Suprapubic skin (tissue), 3 donors: ENCODE measurements around the gene LUM.

ENCODE experiments used
- EP300 ChIP-seq: sonication (generic); formaldehyde crosslinking; IDR thresholded peaks from one replicate; pipeline ENCODE4 v1.6.1; 2017; ENCODE audit warnings: antibody characterized with exemption
- POLR2A ChIP-seq, 2 donors: fragments of 450-650 bp; IDR thresholded peaks; one replicate each; pipeline ENCODE4 v1.6.1; 2017; ENCODE audit warnings: antibody characterized with exemption in 2 of 2, mild to moderate bottlenecking in 2 of 2, moderate library complexity in 2 of 2
- TF ChIP-seq, protein P1 (sequence below), 2 donors: fragments of 200-600 bp in 1 of 2; fragments of 450-650 bp in 1 of 2; sonication (generic) in 1 of 2; IDR thresholded peaks; one replicate each; pipeline ENCODE4 v1.5.1; 2016 to 2019; ENCODE audit warnings: antibody characterized with exemption in 2 of 2, mild to moderate bottlenecking in 1 of 2, moderate library complexity in 1 of 2

DNA sequence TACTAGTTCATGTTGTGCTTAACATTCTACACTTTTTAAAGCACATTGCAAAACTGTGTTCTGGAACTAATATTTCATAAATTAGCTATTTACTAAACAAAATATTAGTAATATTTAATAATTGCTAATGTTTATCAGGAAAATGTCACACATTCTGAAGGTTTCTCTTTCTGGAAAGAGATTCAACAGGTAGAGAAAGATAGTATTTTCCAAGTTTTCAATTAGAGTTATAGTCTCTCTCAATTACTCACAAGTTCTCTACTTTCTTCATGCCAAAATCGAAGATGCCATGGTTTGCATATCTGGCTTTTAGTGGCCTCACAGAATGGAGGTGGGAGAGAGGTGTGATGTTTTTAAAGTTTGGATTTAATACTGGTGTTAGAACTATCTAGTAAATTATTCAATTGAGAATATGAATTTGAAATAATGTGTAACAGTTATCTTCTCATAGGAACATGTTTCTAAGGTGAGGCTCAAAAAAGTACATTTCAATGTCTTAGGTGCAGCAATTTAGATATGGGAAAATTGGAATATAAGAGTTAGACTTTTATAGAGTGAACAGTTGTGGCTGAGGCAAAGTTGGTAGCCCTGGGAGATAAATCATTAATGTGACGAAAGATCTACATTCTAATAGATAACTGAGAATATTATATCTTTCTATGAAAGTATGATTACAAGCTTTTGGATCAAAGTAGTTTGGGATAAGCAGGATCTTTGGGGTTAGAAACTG, 1.5 kb downstream of the LUM start:
- TF ChIP-seq, protein P1, sequence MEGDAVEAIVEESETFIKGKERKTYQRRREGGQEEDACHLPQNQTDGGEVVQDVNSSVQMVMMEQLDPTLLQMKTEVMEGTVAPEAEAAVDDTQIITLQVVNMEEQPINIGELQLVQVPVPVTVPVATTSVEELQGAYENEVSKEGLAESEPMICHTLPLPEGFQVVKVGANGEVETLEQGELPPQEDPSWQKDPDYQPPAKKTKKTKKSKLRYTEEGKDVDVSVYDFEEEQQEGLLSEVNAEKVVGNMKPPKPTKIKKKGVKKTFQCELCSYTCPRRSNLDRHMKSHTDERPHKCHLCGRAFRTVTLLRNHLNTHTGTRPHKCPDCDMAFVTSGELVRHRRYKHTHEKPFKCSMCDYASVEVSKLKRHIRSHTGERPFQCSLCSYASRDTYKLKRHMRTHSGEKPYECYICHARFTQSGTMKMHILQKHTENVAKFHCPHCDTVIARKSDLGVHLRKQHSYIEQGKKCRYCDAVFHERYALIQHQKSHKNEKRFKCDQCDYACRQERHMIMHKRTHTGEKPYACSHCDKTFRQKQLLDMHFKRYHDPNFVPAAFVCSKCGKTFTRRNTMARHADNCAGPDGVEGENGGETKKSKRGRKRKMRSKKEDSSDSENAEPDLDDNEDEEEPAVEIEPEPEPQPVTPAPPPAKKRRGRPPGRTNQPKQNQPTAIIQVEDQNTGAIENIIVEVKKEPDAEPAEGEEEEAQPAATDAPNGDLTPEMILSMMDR (IDR thresholded peaks at IDR 0.05) = no peak
- TF ChIP-seq POLR2A (IDR thresholded peaks at IDR 0.05) (no peak), EP300 (no peak)
